ENCODE data around the gene WSCD2. TPM values are rescaled to one million over a fixed set of nuclear protein-coding genes. Genes with fewer than 3 reads are reported as not detected.

WSCD2 gene
- total RNA-seq, 1 donor from 2014 or later = 4.2 TPM

GRCh38 chr12:108144080-108144479 lies 15.0 kb downstream of the WSCD2 start:
- Histone ChIP-seq H3K4me1 (no peaks in the 10 kb centered on the region), H3K4me3 (no peak overlapping the region), H3K27me3 (no peaks in the 10 kb centered on the region), H3K36me3 (no peaks in the 10 kb centered on the region), H3K9me3 (no peaks in the 10 kb centered on the region), H3K27ac (no peak overlapping the region)
- intact Hi-C loops (cut with DNase I) = no loop called here
- DNase-seq (ENCODE audit: extremely low spot score in 2 of 2) = no peak
- TF ChIP-seq CTCF (IDR thresholded peaks at IDR 0.05) = no peak
- no peak for TF ChIP-seq POLR2A (IDR thresholded peaks at IDR 0.05)
- TF ChIP-seq POLR2AphosphoS5 (IDR thresholded peaks at IDR 0.05; ENCODE audit: insufficient read depth in 1 of 2, low read depth in 1 of 2) = no peak

GRCh38 chr12:108145011-108145410 lies 15.9 kb downstream of the WSCD2 start:
- no peaks in the 10 kb centered on the region for H3K36me3 ChIP-seq
- no peaks in the 10 kb centered on the region for H3K9me3 ChIP-seq
- no peaks in the 10 kb centered on the region for H3K4me1 ChIP-seq
- intact Hi-C loops (cut with DNase I) = no loop called here
- H3K4me3 ChIP-seq = no peak overlapping the region
- H3K27me3 ChIP-seq = no peaks in the 10 kb centered on the region
- H3K27ac ChIP-seq = no peak overlapping the region
- TF ChIP-seq POLR2AphosphoS5 (IDR thresholded peaks at IDR 0.05; ENCODE audit: insufficient read depth in 1 of 2, low read depth in 1 of 2) (no peak), CTCF (IDR thresholded peaks at IDR 0.05) (no peak), POLR2A (IDR thresholded peaks at IDR 0.05) (no peak)
- DNase-seq (ENCODE audit: extremely low spot score in 2 of 2) = no peak

GRCh38 chr12:108146035-108146893 lies 17.2 kb downstream of the WSCD2 start:
- no peaks in the 10 kb centered on the region for H3K9me3 ChIP-seq
- no peaks in the 10 kb centered on the region for H3K27me3 ChIP-seq
- H3K4me1 ChIP-seq = no peaks in the 10 kb centered on the region
- TF ChIP-seq POLR2AphosphoS5 (IDR thresholded peaks at IDR 0.05; ENCODE audit: insufficient read depth in 1 of 2, low read depth in 1 of 2) = no peak
- no peak for TF ChIP-seq CTCF (IDR thresholded peaks at IDR 0.05)
- no peak for TF ChIP-seq POLR2A (IDR thresholded peaks at IDR 0.05)
- intact Hi-C loops (cut with DNase I) = no loop called here
- no peak for DNase-seq (ENCODE audit: extremely low spot score in 2 of 2)
- no peak overlapping the region for H3K27ac ChIP-seq
- no peak overlapping the region for H3K4me3 ChIP-seq
- H3K36me3 ChIP-seq = no peaks in the 10 kb centered on the region

- H3K27ac ChIP-seq = no peak overlapping the region
- no peaks in the 10 kb centered on the region for H3K9me3 ChIP-seq
- TF ChIP-seq CTCF (IDR thresholded peaks at IDR 0.05) (no peak), POLR2A (IDR thresholded peaks at IDR 0.05) (no peak), POLR2AphosphoS5 (IDR thresholded peaks at IDR 0.05; ENCODE audit: insufficient read depth in 1 of 2, low read depth in 1 of 2) (no peak)
- no peaks in the 10 kb centered on the region for H3K4me1 ChIP-seq
- H3K4me3 ChIP-seq = no peak overlapping the region
- H3K36me3 ChIP-seq = no peaks in the 10 kb centered on the region
- intact Hi-C loops (cut with DNase I) = no loop called here
- H3K27me3 ChIP-seq = no peaks in the 10 kb centered on the region
- no peak for DNase-seq (ENCODE audit: extremely low spot score in 2 of 2)
Measured at GRCh38 chr12:108147279-108147678, 18.2 kb downstream of the WSCD2 start.

- DNase-seq (ENCODE audit: extremely low spot score in 2 of 2) = no peak
- no peaks in the 10 kb centered on the region for H3K9me3 ChIP-seq
- H3K36me3 ChIP-seq = no peaks in the 10 kb centered on the region
- intact Hi-C loops (cut with DNase I) = no loop called here
- no peak overlapping the region for H3K4me3 ChIP-seq
- no peak overlapping the region for H3K27ac ChIP-seq
- TF ChIP-seq POLR2A (IDR thresholded peaks at IDR 0.05) (no peak), POLR2AphosphoS5 (IDR thresholded peaks at IDR 0.05; ENCODE audit: insufficient read depth in 1 of 2, low read depth in 1 of 2) (no peak), CTCF (IDR thresholded peaks at IDR 0.05) (no peak)
- H3K4me1 ChIP-seq = no peaks in the 10 kb centered on the region
- no peaks in the 10 kb centered on the region for H3K27me3 ChIP-seq
Measured at GRCh38 chr12:108148521-108149074, 19.5 kb downstream of the WSCD2 start.

Measured in vagina (tissue), 2 donors.